Gastroesophageal sphincter (tissue), 4 donors: ENCODE results near the gene AFG1L. TPM values are rescaled to one million over a fixed set of nuclear protein-coding genes. Genes with fewer than 3 reads are reported as not detected.

Source experiments
- ATAC-seq: fragments of 150-250 bp; one replicate; pipeline ENCODE4 v1.9.1; 2016; ENCODE audit warnings: mild to moderate bottlenecking, moderate library complexity
- H3K27ac ChIP-seq, 4 donors: fragments of 200-600 bp; sonication (generic) in 3 of 4; 1 replicate in 3 of 4; 2 replicates in 1 of 4; pipeline ENCODE4 v1.5.1; 2016 to 2019
- H3K27me3 ChIP-seq: fragments of 200-600 bp; sonication (generic); one replicate; pipeline ENCODE4 v1.5.1; 2019
- H3K36me3 ChIP-seq, 2 donors: fragments of 200-600 bp; sonication (generic); one replicate each; pipeline ENCODE4 v1.5.1; 2019; ENCODE audit warnings: control low read depth in 1 of 2
- H3K4me1 ChIP-seq, 3 donors: fragments of 200-600 bp; sonication (generic); 1 replicate in 2 of 3; 2 replicates in 1 of 3; pipeline ENCODE4 v1.5.1; 2016 to 2019; ENCODE audit warnings: control low read depth in 2 of 3
- H3K4me3 ChIP-seq, 2 donors: fragments of 200-600 bp; sonication (generic); one replicate each; pipeline ENCODE4 v1.5.1; 2019; ENCODE audit warnings: mild to moderate bottlenecking in 1 of 2, moderate library complexity in 1 of 2
- H3K9me3 ChIP-seq, 3 donors: fragments of 200-600 bp; sonication (generic); one replicate each; pipeline ENCODE4 v1.5.1; 2017 to 2019; ENCODE audit warnings: control low read depth in 2 of 3
- EP300 ChIP-seq: sonication (generic); formaldehyde crosslinking; IDR thresholded peaks from one replicate; pipeline ENCODE4 v1.6.1; 2017; ENCODE audit warnings: antibody characterized with exemption, mild to moderate bottlenecking
- POLR2A ChIP-seq, 2 donors: fragments of 450-650 bp; IDR thresholded peaks; one replicate each; pipeline ENCODE4 v1.6.1; 2017; ENCODE audit warnings: antibody characterized with exemption in 2 of 2, mild to moderate bottlenecking in 2 of 2, moderate library complexity in 1 of 2
- POLR2AphosphoS5 ChIP-seq: sonication (generic); formaldehyde crosslinking; IDR thresholded peaks from one replicate; pipeline ENCODE4 v1.6.1; 2017; ENCODE audit warnings: antibody characterized with exemption
- WGBS, 2 donors: methylation state at CpG; one replicate each; pipeline ENCODE4 v1.1.5; 2018; ENCODE audit warnings: low coverage in 1 of 2; 5-methylcytosine and 5-hydroxymethylcytosine counted together
- total RNA-seq, 4 donors: library from RNA; depleted of rRNA; stranded (reverse); fragments of >200 nt; gene quantifications; one replicate each; pipeline ENCODE4 v1.1.0, GENCODE V29; 2016
- TF ChIP-seq, protein P1 (sequence below), 4 experiments: fragments of 200-600 bp in 2 of 4; fragments of 450-650 bp in 2 of 4; sonication (generic) in 1 of 4; IDR thresholded peaks; one replicate each; pipeline ENCODE4 v1.5.1; 2017 to 2019; ENCODE audit warnings: antibody characterized with exemption in 4 of 4, mild to moderate bottlenecking in 2 of 4, moderate library complexity in 2 of 4

The AFG1L gene
- total RNA-seq, 4 donors from 2014 or later: 1.6 to 7.6 (median 5.7) TPM

DNA sequence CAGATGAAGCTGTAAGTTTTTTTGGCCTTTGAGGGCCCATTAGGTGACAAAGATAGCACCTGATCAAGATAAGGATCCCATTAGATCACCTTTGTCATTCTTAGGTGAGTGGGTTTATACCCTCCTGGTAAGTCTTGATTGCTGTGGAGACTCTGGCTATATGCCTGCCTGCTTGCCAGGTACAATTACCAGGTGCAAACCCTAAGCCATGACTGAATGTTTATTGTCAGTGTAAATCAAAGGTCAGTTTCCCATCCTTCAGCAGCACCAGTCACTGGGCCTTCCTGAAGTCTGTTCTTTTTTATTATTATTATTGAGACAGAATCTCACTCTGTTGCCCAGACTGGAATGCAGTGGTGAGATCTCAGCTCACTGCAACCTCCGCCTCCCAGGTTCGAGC is 159.5 kb downstream of the AFG1L start:
- H3K27ac ChIP-seq: no peak overlapping the region
- no peaks in the 10 kb centered on the region for H3K36me3 ChIP-seq
- no peak for ATAC-seq
- TF ChIP-seq EP300: no peak
- no peak for TF ChIP-seq POLR2AphosphoS5
- no peak for TF ChIP-seq POLR2A (IDR thresholded peaks at IDR 0.05)
- TF ChIP-seq, protein P1, sequence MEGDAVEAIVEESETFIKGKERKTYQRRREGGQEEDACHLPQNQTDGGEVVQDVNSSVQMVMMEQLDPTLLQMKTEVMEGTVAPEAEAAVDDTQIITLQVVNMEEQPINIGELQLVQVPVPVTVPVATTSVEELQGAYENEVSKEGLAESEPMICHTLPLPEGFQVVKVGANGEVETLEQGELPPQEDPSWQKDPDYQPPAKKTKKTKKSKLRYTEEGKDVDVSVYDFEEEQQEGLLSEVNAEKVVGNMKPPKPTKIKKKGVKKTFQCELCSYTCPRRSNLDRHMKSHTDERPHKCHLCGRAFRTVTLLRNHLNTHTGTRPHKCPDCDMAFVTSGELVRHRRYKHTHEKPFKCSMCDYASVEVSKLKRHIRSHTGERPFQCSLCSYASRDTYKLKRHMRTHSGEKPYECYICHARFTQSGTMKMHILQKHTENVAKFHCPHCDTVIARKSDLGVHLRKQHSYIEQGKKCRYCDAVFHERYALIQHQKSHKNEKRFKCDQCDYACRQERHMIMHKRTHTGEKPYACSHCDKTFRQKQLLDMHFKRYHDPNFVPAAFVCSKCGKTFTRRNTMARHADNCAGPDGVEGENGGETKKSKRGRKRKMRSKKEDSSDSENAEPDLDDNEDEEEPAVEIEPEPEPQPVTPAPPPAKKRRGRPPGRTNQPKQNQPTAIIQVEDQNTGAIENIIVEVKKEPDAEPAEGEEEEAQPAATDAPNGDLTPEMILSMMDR (IDR thresholded peaks at IDR 0.05): no peak
- no peaks in the 10 kb centered on the region for H3K4me1 ChIP-seq
- H3K9me3 ChIP-seq: no peaks in the 10 kb centered on the region
- WGBS, 2 donors: 80 to 100% methylated on average over 1 of the region's 2 CpGs
- no peak overlapping the region for H3K4me3 ChIP-seq
- no peaks in the 10 kb centered on the region for H3K27me3 ChIP-seq

DNA sequence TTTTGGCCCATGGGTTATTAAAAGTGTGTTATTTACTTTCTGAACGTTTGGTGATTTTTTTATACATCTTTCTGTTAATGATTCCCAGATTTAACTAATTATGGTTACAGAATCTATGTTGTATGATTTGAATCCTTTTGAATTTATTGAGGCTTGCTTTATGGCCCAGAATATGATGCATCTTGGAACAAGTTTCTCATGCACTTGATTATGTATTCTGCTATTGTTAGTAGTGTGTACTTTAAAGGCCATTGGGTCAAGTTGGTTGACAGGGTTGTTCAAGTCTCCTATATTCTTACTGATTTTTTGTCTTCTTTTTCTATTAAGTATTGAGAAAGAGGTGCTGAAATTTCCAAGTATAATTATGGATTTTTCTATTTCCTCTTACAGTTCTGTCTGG is 160.8 kb downstream of the AFG1L start:
- ATAC-seq: no peak
- H3K36me3 ChIP-seq: no peaks in the 10 kb centered on the region
- no peaks in the 10 kb centered on the region for H3K27me3 ChIP-seq
- H3K27ac ChIP-seq: no peak overlapping the region
- no peaks in the 10 kb centered on the region for H3K9me3 ChIP-seq
- H3K4me3 ChIP-seq: no peak overlapping the region
- TF ChIP-seq EP300: no peak
- TF ChIP-seq POLR2AphosphoS5: no peak
- no peak for TF ChIP-seq POLR2A (IDR thresholded peaks at IDR 0.05)
- TF ChIP-seq, protein P1 (IDR thresholded peaks at IDR 0.05): no peak
- H3K4me1 ChIP-seq: no peaks in the 10 kb centered on the region
- 25 to 53% methylated on average over 1 of the region's 1 CpG for WGBS, 2 donors

DNA sequence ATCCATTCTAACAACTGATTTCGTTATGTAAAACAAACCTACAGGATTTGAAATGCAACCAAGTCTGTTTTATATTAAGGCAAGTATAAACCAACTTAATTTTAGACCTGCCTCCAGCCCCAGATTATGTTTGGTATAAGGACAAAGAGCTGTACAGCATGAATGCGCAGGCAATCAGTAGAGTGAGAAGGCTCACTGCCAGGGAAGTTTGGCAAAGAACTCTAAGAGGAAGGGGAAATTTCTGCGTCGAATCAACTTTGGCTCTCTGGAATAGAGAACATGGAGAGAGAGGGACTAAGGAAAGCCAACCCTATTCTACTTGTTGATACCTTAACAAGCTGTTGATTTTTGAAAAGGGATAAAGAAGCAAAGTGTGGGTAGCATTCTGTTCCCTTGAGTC is 168.9 kb downstream of the AFG1L start:
- ATAC-seq: no peak
- H3K36me3 ChIP-seq: no peaks in the 10 kb centered on the region
- TF ChIP-seq POLR2AphosphoS5 (no peak), EP300 (no peak), POLR2A (IDR thresholded peaks at IDR 0.05) (no peak)
- TF ChIP-seq, protein P1 (IDR thresholded peaks at IDR 0.05): no peak
- WGBS, 2 donors: 12 to 13% methylated on average over 3 to 4 of the region's 4 CpGs
- peaks cover 0 to 7% (median 0%) of the 10 kb centered on the region in 3 donors for H3K4me1 ChIP-seq
- no peaks in the 10 kb centered on the region for H3K9me3 ChIP-seq
- H3K27me3 ChIP-seq: no peaks in the 10 kb centered on the region
- H3K27ac ChIP-seq: no peak overlapping the region
- H3K4me3 ChIP-seq: no peak overlapping the region

DNA sequence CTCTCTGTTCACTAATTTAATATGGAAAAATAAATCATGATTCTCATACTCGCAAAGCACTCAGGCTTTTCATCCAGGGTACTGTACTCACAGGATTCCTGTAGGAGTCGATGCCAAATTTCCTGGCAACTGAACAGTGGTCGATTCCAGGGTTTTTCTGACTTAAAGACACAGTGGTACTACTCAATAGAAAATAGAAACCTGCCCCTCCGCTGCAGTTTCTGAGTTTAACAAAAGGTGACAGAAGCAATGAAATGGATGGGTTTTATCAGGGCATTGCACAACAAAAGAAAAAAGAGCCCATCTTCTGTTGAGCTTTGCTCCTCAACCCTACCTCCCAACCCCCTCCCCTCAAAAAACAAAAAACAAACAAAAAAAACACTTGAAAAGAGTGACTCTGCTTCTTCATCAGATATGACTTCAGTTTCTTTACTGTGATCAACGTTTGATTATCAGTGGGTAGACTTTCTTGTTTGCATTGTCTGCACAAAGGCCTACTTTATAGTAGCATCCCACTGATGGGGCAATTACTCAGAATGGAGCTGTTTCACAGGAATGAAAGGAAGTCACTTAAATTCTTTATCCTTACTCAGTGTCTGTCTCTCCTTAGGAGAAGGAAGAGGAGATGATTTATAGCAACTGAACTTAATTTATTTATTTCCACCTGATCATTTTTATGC is 169.7 kb downstream of the AFG1L start:
- WGBS, 2 donors: 41 to 44% methylated on average over 5 of the region's 5 CpGs
- ATAC-seq: no peak
- no peak for TF ChIP-seq POLR2A (IDR thresholded peaks at IDR 0.05)
- no peak for TF ChIP-seq POLR2AphosphoS5
- TF ChIP-seq EP300: no peak
- TF ChIP-seq, protein P1 (IDR thresholded peaks at IDR 0.05): no peak
- Histone ChIP-seq H3K36me3 (no peaks in the 10 kb centered on the region), H3K9me3 (no peaks in the 10 kb centered on the region), H3K4me1 (peaks cover 0 to 7% (median 0%) of the 10 kb centered on the region in 3 donors), H3K4me3 (no peak overlapping the region), H3K27ac (no peak overlapping the region), H3K27me3 (no peaks in the 10 kb centered on the region)

DNA sequence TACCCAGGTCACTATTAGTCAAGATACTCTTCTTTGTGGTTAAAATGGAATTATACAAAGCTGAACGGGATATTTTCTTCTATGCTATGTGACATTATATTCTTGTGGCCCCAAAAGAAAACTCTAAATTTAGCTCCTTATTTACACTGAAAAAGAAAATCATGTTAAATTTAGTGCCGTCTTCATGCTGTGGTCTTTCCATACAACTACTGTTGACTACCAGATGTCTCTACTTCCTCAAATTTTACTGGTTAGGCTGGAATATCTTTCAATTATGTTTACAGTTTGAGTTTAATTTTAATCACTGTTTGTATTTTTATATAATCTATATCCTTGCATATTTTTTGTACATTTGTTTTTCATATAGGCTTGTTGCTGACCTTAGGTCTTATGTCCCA is 170.2 kb downstream of the AFG1L start:
- H3K9me3 ChIP-seq: no peaks in the 10 kb centered on the region
- TF ChIP-seq POLR2AphosphoS5 (no peak), EP300 (no peak), POLR2A (IDR thresholded peaks at IDR 0.05) (no peak)
- TF ChIP-seq, protein P1 (IDR thresholded peaks at IDR 0.05): no peak
- no peak for ATAC-seq
- H3K27ac ChIP-seq: no peak overlapping the region
- H3K27me3 ChIP-seq: no peaks in the 10 kb centered on the region
- no peak overlapping the region for H3K4me3 ChIP-seq
- peaks cover 0 to 7% (median 0%) of the 10 kb centered on the region in 3 donors for H3K4me1 ChIP-seq
- H3K36me3 ChIP-seq: no peaks in the 10 kb centered on the region
- WGBS, 2 donors: 89 to 94% methylated on average over 2 of the region's 2 CpGs
